Right kidney (tissue), 9 donors: ENCODE data around the gene DEF6.
A peak's percentile ranks its signal among the peaks of the same experiment; 100 is the strongest.

Experiments
- DNase-seq: peaks from one replicate; pipeline ENCODE4 v3.0.0-alpha.2; 2016
- long read RNA-seq, 8 donors: transcript quantifications; one replicate each; lab custom pipeline, GENCODE V29; 2026

The DEF6 gene
- long read RNA-seq, donor 1, partial matches to known transcripts, result 0 of 1 reads
- long read RNA-seq, donor 1, other reads (novel, unspliced or antisense), result 0 of 1 reads
- long read RNA-seq, donor 2, result 0 reads
- long read RNA-seq, donor 3, partial matches to known transcripts, result 0 of 2 reads
- long read RNA-seq, donor 3, other reads (novel, unspliced or antisense), result 0 of 2 reads
- long read RNA-seq, donor 4, partial matches to known transcripts, result 0 of 1 reads
- long read RNA-seq, donor 4, other reads (novel, unspliced or antisense), result 0 of 1 reads
- long read RNA-seq, donor 5, partial matches to known transcripts, result 0 of 1 reads
- long read RNA-seq, donor 5, other reads (novel, unspliced or antisense), result 0 of 1 reads
- long read RNA-seq, donor 6, partial matches to known transcripts, result 0 of 2 reads
- long read RNA-seq, donor 6, other reads (novel, unspliced or antisense), result 0 of 2 reads
- long read RNA-seq, donor 7, partial matches to known transcripts, result 0 of 2 reads
- long read RNA-seq, donor 7, other reads (novel, unspliced or antisense), result 0 of 2 reads
- long read RNA-seq, donor 8, partial matches to known transcripts, result 0 of 1 reads
- long read RNA-seq, donor 8, other reads (novel, unspliced or antisense), result 0 of 1 reads

GRCh38 chr6:35297601-35298481 lies at the start of gene DEF6:
DEF6 (plus strand) TSS chr6:35297818; CDS start chr6:35297857, 39 bp downstream.
- peak; percentile 66 for DNase-seq

GRCh38 chr6:35248300-35248699 lies 49.3 kb upstream of the DEF6 start:
- DNase-seq, result no peak

- no peak for DNase-seq
These were observed 48.7 kb upstream of the DEF6 start for GRCh38 chr6:35248965-35249364.

- DNase-seq, result no peak
These were observed 45.7 kb upstream of the DEF6 start for GRCh38 chr6:35251949-35252348.

GRCh38 chr6:35253249-35253648 lies 44.4 kb upstream of the DEF6 start:
- no peak for DNase-seq

- DNase-seq, result peak; percentile 26
These were observed 39.3 kb upstream of the DEF6 start for GRCh38 chr6:35258336-35258735.

- no peak for DNase-seq
These were observed 38.8 kb upstream of the DEF6 start for GRCh38 chr6:35258858-35259193.

- DNase-seq, result peak; percentile 99
These were observed 38.2 kb upstream of the DEF6 start, which contains the start of gene ZNF76 for GRCh38 chr6:35259194-35259947. ZNF76 (plus strand) TSS chr6:35259735; CDS start chr6:35281152, 21,417 bp downstream.

GRCh38 chr6:35259948-35260590 lies 37.5 kb upstream of the DEF6 start:
- peak; percentile 44 for DNase-seq

GRCh38 chr6:35260591-35261570 lies 36.7 kb upstream of the DEF6 start:
- no peak for DNase-seq

- DNase-seq, result no peak
These were observed 35.0 kb upstream of the DEF6 start for GRCh38 chr6:35262596-35262995.

- DNase-seq, result no peak
These were observed 32.9 kb upstream of the DEF6 start for GRCh38 chr6:35264550-35265274.

GRCh38 chr6:35265523-35265922 lies 32.1 kb upstream of the DEF6 start:
- DNase-seq, result no peak

- DNase-seq, result no peak
These were observed 30.2 kb upstream of the DEF6 start for GRCh38 chr6:35267446-35267845.

- no peak for DNase-seq
These were observed 29.7 kb upstream of the DEF6 start for GRCh38 chr6:35267897-35268296.

- DNase-seq, result no peak
These were observed 25.6 kb upstream of the DEF6 start for GRCh38 chr6:35272005-35272404.

- no peak for DNase-seq
These were observed 23.6 kb upstream of the DEF6 start for GRCh38 chr6:35273822-35274559.

GRCh38 chr6:35275744-35276260 lies 21.8 kb upstream of the DEF6 start:
- DNase-seq, result no peak

- no peak for DNase-seq
These were observed 18.9 kb upstream of the DEF6 start for GRCh38 chr6:35278708-35279107.
